ENCODE data around the gene HMOX2. TPM values are rescaled to one million over a fixed set of nuclear protein-coding genes. Genes with fewer than 3 reads are reported as not detected.

The HMOX2 gene
- total and polyA plus RNA-seq, 4 donors = 37.6 to 57.8 (median 51.3) TPM

- no peak overlapping the region for H3K27ac ChIP-seq (ENCODE audit: low read depth in 1 of 2, low read length in 1 of 2)
- ATAC-seq (ENCODE audit: insufficient read depth, low FRiP score) (no peak), DNase-seq (no peak)
- H3K4me1 ChIP-seq (ENCODE audit: control insufficient read depth in 5 of 5, insufficient read depth in 5 of 5, low read length in 5 of 5) = peaks cover 0 to 2% (median 0%) of the 10 kb centered on the region in 5 donors
- H3K4me3 ChIP-seq = no peak overlapping the region
- peaks cover 12 to 64% (median 30%) of the 10 kb centered on the region in 4 donors for H3K36me3 ChIP-seq (ENCODE audit: control insufficient read depth in 4 of 4, insufficient read depth in 4 of 4, low read length in 4 of 4)
- 95 to 98% methylated on average over 5 of the region's 5 CpGs for WGBS, 2 donors
- no peaks in the 10 kb centered on the region for H3K9me3 ChIP-seq (ENCODE audit: control insufficient read depth in 4 of 4, insufficient read depth in 3 of 4, low read length in 3 of 4)
- no peak for TF ChIP-seq CTCF (IDR thresholded peaks at IDR 0.05; ENCODE audit: control extremely low read depth, extremely low read depth)
- no peaks in the 10 kb centered on the region for H3K27me3 ChIP-seq (ENCODE audit: control insufficient read depth in 3 of 3, insufficient read depth in 3 of 3, low read length in 2 of 3)
- H3K9ac ChIP-seq (ENCODE audit: insufficient read depth in 1 of 2, low read length in 2 of 2) = no peak overlapping the region
Measured at GRCh38 chr16:4452674-4453073, 23.5 kb upstream of the HMOX2 start.

- TF ChIP-seq CTCF (IDR thresholded peaks at IDR 0.05; ENCODE audit: control extremely low read depth, extremely low read depth) = no peak
- no peak for ATAC-seq (ENCODE audit: insufficient read depth, low FRiP score)
- 77 to 82% methylated on average over 9 of the region's 9 CpGs for WGBS, 2 donors
- H3K27ac ChIP-seq (ENCODE audit: low read depth in 1 of 2, low read length in 1 of 2) = no peak overlapping the region
- H3K27me3 ChIP-seq (ENCODE audit: control insufficient read depth in 3 of 3, insufficient read depth in 3 of 3, low read length in 2 of 3) = no peaks in the 10 kb centered on the region
- peak in 1 of 3 donors; percentile 25 for DNase-seq
- peaks cover 0 to 2% (median 0%) of the 10 kb centered on the region in 5 donors for H3K4me1 ChIP-seq (ENCODE audit: control insufficient read depth in 5 of 5, insufficient read depth in 5 of 5, low read length in 5 of 5)
- H3K36me3 ChIP-seq (ENCODE audit: control insufficient read depth in 4 of 4, insufficient read depth in 4 of 4, low read length in 4 of 4) = peaks cover 8 to 50% (median 29%) of the 10 kb centered on the region in 4 donors
- H3K9ac ChIP-seq (ENCODE audit: insufficient read depth in 1 of 2, low read length in 2 of 2) = no peak overlapping the region
- no peak overlapping the region for H3K4me3 ChIP-seq
- H3K9me3 ChIP-seq (ENCODE audit: control insufficient read depth in 4 of 4, insufficient read depth in 3 of 4, low read length in 3 of 4) = no peaks in the 10 kb centered on the region
Measured at GRCh38 chr16:4454623-4455022, 21.6 kb upstream of the HMOX2 start.

GRCh38 chr16:4455081-4455480, 21.1 kb upstream of the HMOX2 start:
- ATAC-seq (ENCODE audit: insufficient read depth, low FRiP score) = no peak
- WGBS, 2 donors = 94% methylated on average over 14 of the region's 14 CpGs
- no peak for DNase-seq
- H3K9me3 ChIP-seq (ENCODE audit: control insufficient read depth in 4 of 4, insufficient read depth in 3 of 4, low read length in 3 of 4) = no peaks in the 10 kb centered on the region
- H3K4me1 ChIP-seq (ENCODE audit: control insufficient read depth in 5 of 5, insufficient read depth in 5 of 5, low read length in 5 of 5) = peaks cover 0 to 2% (median 0%) of the 10 kb centered on the region in 5 donors
- TF ChIP-seq CTCF (IDR thresholded peaks at IDR 0.05; ENCODE audit: control extremely low read depth, extremely low read depth) = no peak
- H3K36me3 ChIP-seq (ENCODE audit: control insufficient read depth in 4 of 4, insufficient read depth in 4 of 4, low read length in 4 of 4) = peaks cover 8 to 48% (median 27%) of the 10 kb centered on the region in 4 donors
- no peak overlapping the region for H3K27ac ChIP-seq (ENCODE audit: low read depth in 1 of 2, low read length in 1 of 2)
- H3K27me3 ChIP-seq (ENCODE audit: control insufficient read depth in 3 of 3, insufficient read depth in 3 of 3, low read length in 2 of 3) = no peaks in the 10 kb centered on the region
- no peak overlapping the region for H3K4me3 ChIP-seq
- no peak overlapping the region for H3K9ac ChIP-seq (ENCODE audit: insufficient read depth in 1 of 2, low read length in 2 of 2)

- no peak for TF ChIP-seq CTCF (IDR thresholded peaks at IDR 0.05; ENCODE audit: control extremely low read depth, extremely low read depth)
- Histone ChIP-seq H3K27me3 (ENCODE audit: control insufficient read depth in 3 of 3, insufficient read depth in 3 of 3, low read length in 2 of 3) (no peaks in the 10 kb centered on the region), H3K9me3 (ENCODE audit: control insufficient read depth in 4 of 4, insufficient read depth in 3 of 4, low read length in 3 of 4) (no peaks in the 10 kb centered on the region), H3K4me1 (ENCODE audit: control insufficient read depth in 5 of 5, insufficient read depth in 5 of 5, low read length in 5 of 5) (peaks cover 0 to 2% (median 0%) of the 10 kb centered on the region in 5 donors), H3K4me3 (no peak overlapping the region), H3K36me3 (ENCODE audit: control insufficient read depth in 4 of 4, insufficient read depth in 4 of 4, low read length in 4 of 4) (peaks cover 8 to 42% (median 23%) of the 10 kb centered on the region in 4 donors), H3K27ac (ENCODE audit: low read depth in 1 of 2, low read length in 1 of 2) (no peak overlapping the region), H3K9ac (ENCODE audit: insufficient read depth in 1 of 2, low read length in 2 of 2) (no peak overlapping the region)
- DNase-seq = no peak
- 86 to 90% methylated on average over 10 of the region's 10 CpGs for WGBS, 2 donors
- ATAC-seq (ENCODE audit: insufficient read depth, low FRiP score) = no peak
Measured at GRCh38 chr16:4455951-4456350, 20.2 kb upstream of the HMOX2 start.
